ENCODE results near the gene ZMYND10.

Gene ZMYND10

GRCh38 chr3:50321336-50322114, 24.0 kb downstream of the ZMYND10 start:
- H3K27ac ChIP-seq (ENCODE audit: low read length, poor library complexity, severe bottlenecking) = peak overlapping the region; percentile 93
- H3K9ac ChIP-seq (ENCODE audit: low read length) = peak overlapping the region; percentile 99
- DNase-seq = peak; percentile 90
- H3K4ac ChIP-seq (ENCODE audit: low read depth in 1 of 2, low read length in 2 of 2) = peak overlapping the region; percentile 69 to 90
- 1% methylated on average over 59 of the region's 59 CpGs for WGBS
- no peaks in the 10 kb centered on the region for H3K9me3 ChIP-seq (ENCODE audit: control insufficient read depth, low read length)
- H3K27me3 ChIP-seq (ENCODE audit: control insufficient read depth in 1 of 2, insufficient read depth in 1 of 2, low read length in 2 of 2) = no peaks in the 10 kb centered on the region
- H2AFZ ChIP-seq (ENCODE audit: low read depth, low read length) = peak overlapping the region; percentile 87
- peak overlapping the region; percentile 98 for H2BK5ac ChIP-seq (ENCODE audit: low read depth, low read length, poor library complexity, severe bottlenecking)
- H4K91ac ChIP-seq (ENCODE audit: low read length) = peak overlapping the region; percentile 98
- H2AK5ac ChIP-seq (ENCODE audit: low read length, severe bottlenecking) = no peak overlapping the region
- peaks cover 51 to 57% of the 10 kb centered on the region in 2 experiments for H3K36me3 ChIP-seq (ENCODE audit: control insufficient read depth in 1 of 2, insufficient read depth in 2 of 2, low read depth in 1 of 2, low read length in 2 of 2)
- H3K14ac ChIP-seq (ENCODE audit: low read length in 2 of 2) = peak overlapping the region in 1 of 2 experiments; percentile 84
- H4K8ac ChIP-seq (ENCODE audit: low read length) = peak overlapping the region; percentile 85
- H3K4me2 ChIP-seq (ENCODE audit: low read length, poor library complexity, severe bottlenecking) = peak overlapping the region; percentile 77
- peaks cover 36% of the 10 kb centered on the region for H3K79me1 ChIP-seq (replicated peaks; ENCODE audit: low read length, poor library complexity, severe bottlenecking)
- H2BK12ac ChIP-seq (ENCODE audit: low read length in 2 of 2) = peak overlapping the region; percentile 85 to 93
- H3K4me3 ChIP-seq (ENCODE audit: insufficient read depth in 1 of 2, low read depth in 1 of 2, low read length in 2 of 2) = peak overlapping the region; percentile 78 to 88
- H2BK120ac ChIP-seq (ENCODE audit: low read depth, low read length) = peak overlapping the region; percentile 100
- H3K23ac ChIP-seq (ENCODE audit: low read length in 2 of 2) = no peak overlapping the region
- peak overlapping the region; percentile 96 to 99 for H3K18ac ChIP-seq (ENCODE audit: low read depth in 1 of 2, low read length in 2 of 2)
- peak overlapping the region; percentile 97 for H2BK15ac ChIP-seq (ENCODE audit: low read depth, poor library complexity, severe bottlenecking)
- peaks cover 53% of the 10 kb centered on the region for H3K4me1 ChIP-seq (ENCODE audit: control insufficient read depth, insufficient read depth, low read depth, low read length)

- H4K91ac ChIP-seq (ENCODE audit: low read length) = peak overlapping the region; percentile 64
- peak overlapping the region; percentile 60 for H3K4me2 ChIP-seq (ENCODE audit: low read length, poor library complexity, severe bottlenecking)
- H2BK15ac ChIP-seq (ENCODE audit: low read depth, poor library complexity, severe bottlenecking) = peak overlapping the region; percentile 70
- DNase-seq = peak; percentile 77
- H3K27ac ChIP-seq (ENCODE audit: low read length, poor library complexity, severe bottlenecking) = peak overlapping the region; percentile 85
- H4K8ac ChIP-seq (ENCODE audit: low read length) = peak overlapping the region; percentile 85
- peak overlapping the region; percentile 92 to 99 for H3K18ac ChIP-seq (ENCODE audit: low read depth in 1 of 2, low read length in 2 of 2)
- peak overlapping the region in 1 of 2 experiments; percentile 81 for H2BK12ac ChIP-seq (ENCODE audit: low read length in 2 of 2)
- peak overlapping the region; percentile 78 to 88 for H3K4me3 ChIP-seq (ENCODE audit: insufficient read depth in 1 of 2, low read depth in 1 of 2, low read length in 2 of 2)
- H3K36me3 ChIP-seq (ENCODE audit: control insufficient read depth in 1 of 2, insufficient read depth in 2 of 2, low read depth in 1 of 2, low read length in 2 of 2) = peaks cover 51 to 57% of the 10 kb centered on the region in 2 experiments
- WGBS = 0% methylated on average over 32 of the region's 45 CpGs
- H3K9me3 ChIP-seq (ENCODE audit: control insufficient read depth, low read length) = no peaks in the 10 kb centered on the region
- H3K79me1 ChIP-seq (replicated peaks; ENCODE audit: low read length, poor library complexity, severe bottlenecking) = peaks cover 37% of the 10 kb centered on the region
- peaks cover 57% of the 10 kb centered on the region for H3K4me1 ChIP-seq (ENCODE audit: control insufficient read depth, insufficient read depth, low read depth, low read length)
- H3K14ac ChIP-seq (ENCODE audit: low read length in 2 of 2) = peak overlapping the region in 1 of 2 experiments; percentile 87
- H2BK120ac ChIP-seq (ENCODE audit: low read depth, low read length) = peak overlapping the region; percentile 100
- peak overlapping the region; percentile 37 for H2AK5ac ChIP-seq (ENCODE audit: low read length, severe bottlenecking)
- no peaks in the 10 kb centered on the region for H3K27me3 ChIP-seq (ENCODE audit: control insufficient read depth in 1 of 2, insufficient read depth in 1 of 2, low read length in 2 of 2)
- H2BK5ac ChIP-seq (ENCODE audit: low read depth, low read length, poor library complexity, severe bottlenecking) = peak overlapping the region; percentile 76
- H3K9ac ChIP-seq (ENCODE audit: low read length) = peak overlapping the region; percentile 99
- peak overlapping the region; percentile 55 to 75 for H3K4ac ChIP-seq (ENCODE audit: low read depth in 1 of 2, low read length in 2 of 2)
- H3K23ac ChIP-seq (ENCODE audit: low read length in 2 of 2) = no peak overlapping the region
- peak overlapping the region; percentile 81 for H2AFZ ChIP-seq (ENCODE audit: low read depth, low read length)
Observed at GRCh38 chr3:50320853-50321335, 24.6 kb downstream of the ZMYND10 start.

GRCh38 chr3:50319894-50320625, 25.5 kb downstream of the ZMYND10 start:
- H3K36me3 ChIP-seq (ENCODE audit: control insufficient read depth in 1 of 2, insufficient read depth in 2 of 2, low read depth in 1 of 2, low read length in 2 of 2) = peaks cover 46 to 55% of the 10 kb centered on the region in 2 experiments
- peak overlapping the region in 1 of 2 experiments; percentile 80 for H2BK12ac ChIP-seq (ENCODE audit: low read length in 2 of 2)
- peak overlapping the region in 1 of 2 experiments; percentile 64 for H3K18ac ChIP-seq (ENCODE audit: low read depth in 1 of 2, low read length in 2 of 2)
- H2BK15ac ChIP-seq (ENCODE audit: low read depth, poor library complexity, severe bottlenecking) = no peak overlapping the region
- H3K4me1 ChIP-seq (ENCODE audit: control insufficient read depth, insufficient read depth, low read depth, low read length) = peaks cover 57% of the 10 kb centered on the region
- 92% methylated on average over 29 of the region's 29 CpGs for WGBS
- H4K91ac ChIP-seq (ENCODE audit: low read length) = peak overlapping the region; percentile 79
- H3K9me3 ChIP-seq (ENCODE audit: control insufficient read depth, low read length) = no peaks in the 10 kb centered on the region
- peak overlapping the region; percentile 99 for H3K9ac ChIP-seq (ENCODE audit: low read length)
- H2BK5ac ChIP-seq (ENCODE audit: low read depth, low read length, poor library complexity, severe bottlenecking) = no peak overlapping the region
- H3K79me1 ChIP-seq (replicated peaks; ENCODE audit: low read length, poor library complexity, severe bottlenecking) = peaks cover 38% of the 10 kb centered on the region
- peak overlapping the region in 1 of 2 experiments; percentile 90 for H3K14ac ChIP-seq (ENCODE audit: low read length in 2 of 2)
- peak overlapping the region in 1 of 2 experiments; percentile 47 for H3K4ac ChIP-seq (ENCODE audit: low read depth in 1 of 2, low read length in 2 of 2)
- peak overlapping the region; percentile 60 for H3K4me2 ChIP-seq (ENCODE audit: low read length, poor library complexity, severe bottlenecking)
- H2AK5ac ChIP-seq (ENCODE audit: low read length, severe bottlenecking) = no peak overlapping the region
- peak overlapping the region in 1 of 2 experiments; percentile 47 for H3K23ac ChIP-seq (ENCODE audit: low read length in 2 of 2)
- no peak overlapping the region for H2AFZ ChIP-seq (ENCODE audit: low read depth, low read length)
- H2BK120ac ChIP-seq (ENCODE audit: low read depth, low read length) = no peak overlapping the region
- no peak overlapping the region for H4K8ac ChIP-seq (ENCODE audit: low read length)
- H3K27ac ChIP-seq (ENCODE audit: low read length, poor library complexity, severe bottlenecking) = peak overlapping the region; percentile 85
- peak overlapping the region; percentile 78 to 88 for H3K4me3 ChIP-seq (ENCODE audit: insufficient read depth in 1 of 2, low read depth in 1 of 2, low read length in 2 of 2)
- DNase-seq = no peak
- no peaks in the 10 kb centered on the region for H3K27me3 ChIP-seq (ENCODE audit: control insufficient read depth in 1 of 2, insufficient read depth in 1 of 2, low read length in 2 of 2)

All from mesenchymal stem cell (in vitro differentiated cells and primary cell).